ENCODE data around the gene COL8A2.

DNA sequence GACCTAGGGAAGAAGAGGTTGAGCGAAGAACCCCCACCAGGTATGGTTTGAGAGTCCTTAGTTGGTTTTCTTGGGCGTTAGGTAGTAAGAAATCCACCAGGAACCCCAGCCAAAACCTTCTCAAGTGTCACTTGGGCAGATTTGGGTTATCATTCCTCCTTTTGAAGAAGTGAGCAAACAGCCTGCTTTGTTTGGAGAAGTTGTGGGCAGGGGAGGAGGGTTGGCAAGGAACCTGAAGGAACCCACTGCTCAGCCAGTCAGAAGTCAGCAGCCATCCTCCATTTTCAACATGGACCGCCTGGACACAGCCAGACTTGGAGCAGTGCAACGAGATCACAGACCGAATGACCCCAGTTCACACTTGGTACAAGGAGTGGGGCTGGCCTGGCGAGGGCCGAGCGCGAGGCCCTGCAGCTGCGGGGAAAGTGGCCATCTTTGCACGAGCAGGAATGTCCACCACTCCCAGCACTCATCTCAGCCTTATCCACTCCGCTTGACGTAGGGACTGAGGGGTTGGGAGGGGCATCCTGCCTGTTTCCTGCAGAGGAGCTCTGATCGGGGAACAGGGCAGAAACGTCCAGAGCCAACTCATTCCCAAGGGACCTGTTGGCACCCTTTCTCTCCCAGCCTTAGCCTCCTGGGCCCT, 29.1 kb downstream of the COL8A2 start:
- TF ChIP-seq, protein P1, sequence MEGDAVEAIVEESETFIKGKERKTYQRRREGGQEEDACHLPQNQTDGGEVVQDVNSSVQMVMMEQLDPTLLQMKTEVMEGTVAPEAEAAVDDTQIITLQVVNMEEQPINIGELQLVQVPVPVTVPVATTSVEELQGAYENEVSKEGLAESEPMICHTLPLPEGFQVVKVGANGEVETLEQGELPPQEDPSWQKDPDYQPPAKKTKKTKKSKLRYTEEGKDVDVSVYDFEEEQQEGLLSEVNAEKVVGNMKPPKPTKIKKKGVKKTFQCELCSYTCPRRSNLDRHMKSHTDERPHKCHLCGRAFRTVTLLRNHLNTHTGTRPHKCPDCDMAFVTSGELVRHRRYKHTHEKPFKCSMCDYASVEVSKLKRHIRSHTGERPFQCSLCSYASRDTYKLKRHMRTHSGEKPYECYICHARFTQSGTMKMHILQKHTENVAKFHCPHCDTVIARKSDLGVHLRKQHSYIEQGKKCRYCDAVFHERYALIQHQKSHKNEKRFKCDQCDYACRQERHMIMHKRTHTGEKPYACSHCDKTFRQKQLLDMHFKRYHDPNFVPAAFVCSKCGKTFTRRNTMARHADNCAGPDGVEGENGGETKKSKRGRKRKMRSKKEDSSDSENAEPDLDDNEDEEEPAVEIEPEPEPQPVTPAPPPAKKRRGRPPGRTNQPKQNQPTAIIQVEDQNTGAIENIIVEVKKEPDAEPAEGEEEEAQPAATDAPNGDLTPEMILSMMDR (IDR thresholded peaks at IDR 0.05; ENCODE audit: extremely low read depth in 1 of 2, insufficient read depth in 1 of 2, low read depth in 1 of 2, low read length in 2 of 2) = no peak
- no peak for TF ChIP-seq POLR2A (IDR thresholded peaks at IDR 0.05; ENCODE audit: low read depth, low read length)
- no peak for TF ChIP-seq POLR2AphosphoS5 (IDR thresholded peaks at IDR 0.05; ENCODE audit: insufficient read depth, low read depth, low read length)
- no peak for TF ChIP-seq FOS (IDR thresholded peaks at IDR 0.05; ENCODE audit: borderline replicate concordance, insufficient read depth, low read length)

All from endothelial cell of umbilical vein (primary cell).